Small intestine (tissue), 7 donors: ENCODE data around the gene EPHA4. TPM values are rescaled to one million over a fixed set of nuclear protein-coding genes. Genes with fewer than 3 reads are reported as not detected.

Experiments
- DNase-seq, 2 donors: peaks; one replicate each; pipeline versions ENCODE4 v3.0.0 to v3.0.0-alpha.2; 2013
- FAIRE-seq: peaks from 2 replicates; lab custom pipeline; 2012; peaks lifted over from hg19 to GRCh38; lab: Jason Lieb, UNC
- H3K27ac ChIP-seq, 3 donors: one replicate each; pipeline ENCODE4 v1.5.1; 2013; ENCODE audit warnings: low read length in 2 of 3, mild to moderate bottlenecking in 2 of 3, control low read depth in 1 of 3, inconsistent platforms in 1 of 3, low read depth in 1 of 3, moderate library complexity in 1 of 3
- H3K27me3 ChIP-seq, 3 donors: one replicate each; pipeline ENCODE4 v1.6.1; 2013; ENCODE audit warnings: low read length in 3 of 3, inconsistent platforms in 1 of 3; ENCODE audit not compliant: control insufficient read depth in 3 of 3, insufficient read depth in 3 of 3
- H3K36me3 ChIP-seq, 3 donors: one replicate each; pipeline ENCODE4 v1.6.1; 2013; ENCODE audit warnings: low read length in 3 of 3, inconsistent platforms in 1 of 3, low read depth in 1 of 3, mild to moderate bottlenecking in 1 of 3, moderate library complexity in 1 of 3; ENCODE audit not compliant: control insufficient read depth in 3 of 3, insufficient read depth in 2 of 3
- H3K4me1 ChIP-seq, 3 donors: one replicate each; pipeline ENCODE4 v1.6.1; 2013; ENCODE audit warnings: low read length in 2 of 3, inconsistent platforms in 1 of 3, low read depth in 1 of 3, mild to moderate bottlenecking in 1 of 3, moderate library complexity in 1 of 3; ENCODE audit not compliant: control insufficient read depth in 3 of 3, insufficient read depth in 2 of 3
- H3K4me3 ChIP-seq, 3 donors: one replicate each; pipeline ENCODE4 v1.5.1; 2013; ENCODE audit warnings: low read length in 3 of 3, control low read depth in 1 of 3, inconsistent platforms in 1 of 3, low read depth in 1 of 3, mild to moderate bottlenecking in 1 of 3, moderate library complexity in 1 of 3
- H3K9me3 ChIP-seq, 2 donors: one replicate each; pipeline ENCODE4 v1.6.1; 2013; ENCODE audit warnings: low read depth in 1 of 2, low read length in 1 of 2; ENCODE audit not compliant: control insufficient read depth in 2 of 2, insufficient read depth in 1 of 2
- WGBS, 3 donors: extraction: QIAGEN DNeasy Blood & Tissue Kit; methylation state at CpG; one replicate each; pipeline ENCODE4 v1.1.7; 2013; 5-methylcytosine and 5-hydroxymethylcytosine counted together
- polyA plus RNA-seq, 4 donors: library from polyadenylated mRNA; stranded (reverse) in 3 of 4; unstranded in 1 of 4; fragments of 200-250 nt in 3 of 4; fragments of 120-200 nt in 1 of 4; gene quantifications; one replicate each; pipeline versions ENCODE4 v1.2.1 to v1.2.3, GENCODE V29; 2013
- donor health status: healthy with polysubstance abuse.
- donor health status: control.
- donor health status: control.
- donor health status: Bipolar disorder and iron deficiency.
- donor health status: healthy.

EPHA4 gene
- polyA plus RNA-seq, 4 donors = 2.9 to 3.1 TPM; not detected in 2

- DNase-seq (no peak), FAIRE-seq (no peak)
- H3K36me3 ChIP-seq = no peaks in the 10 kb centered on the region
- no peak overlapping the region for H3K27ac ChIP-seq
- H3K4me1 ChIP-seq = no peaks in the 10 kb centered on the region
- no peak overlapping the region for H3K4me3 ChIP-seq
- 19 to 42% (median 22%) methylated on average over 2 of the region's 2 CpGs for WGBS, 3 donors
- no peaks in the 10 kb centered on the region for H3K9me3 ChIP-seq
- no peaks in the 10 kb centered on the region for H3K27me3 ChIP-seq
Observed at GRCh38 chr2:221503965-221504364, 68.1 kb downstream of the EPHA4 start.

- H3K27me3 ChIP-seq = no peaks in the 10 kb centered on the region
- FAIRE-seq (no peak), DNase-seq (no peak)
- no peaks in the 10 kb centered on the region for H3K4me1 ChIP-seq
- H3K27ac ChIP-seq = no peak overlapping the region
- no peaks in the 10 kb centered on the region for H3K9me3 ChIP-seq
- no peak overlapping the region for H3K4me3 ChIP-seq
- H3K36me3 ChIP-seq = no peaks in the 10 kb centered on the region
- 77 to 78% (median 77%) methylated on average over 8 of the region's 8 CpGs for WGBS, 3 donors
Observed at GRCh38 chr2:221502270-221503010, 69.7 kb downstream of the EPHA4 start.

GRCh38 chr2:221501883-221502269, 70.2 kb downstream of the EPHA4 start:
- DNase-seq (no peak), FAIRE-seq (no peak)
- Histone ChIP-seq H3K4me3 (no peak overlapping the region), H3K27ac (no peak overlapping the region), H3K27me3 (no peaks in the 10 kb centered on the region), H3K9me3 (no peaks in the 10 kb centered on the region), H3K36me3 (no peaks in the 10 kb centered on the region), H3K4me1 (no peaks in the 10 kb centered on the region)
- WGBS, 3 donors = 63 to 76% (median 76%) methylated on average over 4 of the region's 4 CpGs

GRCh38 chr2:221501210-221501882, 70.8 kb downstream of the EPHA4 start:
- H3K4me1 ChIP-seq = no peaks in the 10 kb centered on the region
- H3K27ac ChIP-seq = no peak overlapping the region
- H3K9me3 ChIP-seq = no peaks in the 10 kb centered on the region
- WGBS, 3 donors = 69 to 81% (median 71%) methylated on average over 10 of the region's 10 CpGs
- FAIRE-seq (no peak), DNase-seq (no peak)
- H3K36me3 ChIP-seq = no peaks in the 10 kb centered on the region
- no peak overlapping the region for H3K4me3 ChIP-seq
- no peaks in the 10 kb centered on the region for H3K27me3 ChIP-seq

- Histone ChIP-seq H3K36me3 (no peaks in the 10 kb centered on the region), H3K27me3 (no peaks in the 10 kb centered on the region), H3K4me1 (no peaks in the 10 kb centered on the region), H3K9me3 (no peaks in the 10 kb centered on the region), H3K27ac (no peak overlapping the region), H3K4me3 (no peak overlapping the region)
- 69 to 83% (median 71%) methylated on average over 6 of the region's 6 CpGs for WGBS, 3 donors
- DNase-seq (no peak), FAIRE-seq (no peak)
Observed at GRCh38 chr2:221500501-221501209, 71.4 kb downstream of the EPHA4 start.

- 91 to 98% (median 95%) methylated on average over 4 of the region's 4 CpGs for WGBS, 3 donors
- Histone ChIP-seq H3K27me3 (no peaks in the 10 kb centered on the region), H3K4me3 (no peak overlapping the region), H3K9me3 (no peaks in the 10 kb centered on the region), H3K36me3 (no peaks in the 10 kb centered on the region), H3K27ac (no peak overlapping the region), H3K4me1 (no peaks in the 10 kb centered on the region)
- no peak for FAIRE-seq
- DNase-seq = no peak
Observed at GRCh38 chr2:221495731-221496130, 76.4 kb downstream of the EPHA4 start.

GRCh38 chr2:221494556-221494955, 77.5 kb downstream of the EPHA4 start:
- H3K27me3 ChIP-seq = no peaks in the 10 kb centered on the region
- no peak overlapping the region for H3K4me3 ChIP-seq
- no peaks in the 10 kb centered on the region for H3K36me3 ChIP-seq
- peak in 1 of 2 donors; percentile 9 for DNase-seq
- no peak overlapping the region for H3K27ac ChIP-seq
- FAIRE-seq = no peak
- 61 to 83% (median 81%) methylated on average over 3 of the region's 3 CpGs for WGBS, 3 donors
- H3K9me3 ChIP-seq = no peaks in the 10 kb centered on the region
- peaks cover 0 to 4% (median 0%) of the 10 kb centered on the region in 3 donors for H3K4me1 ChIP-seq

GRCh38 chr2:221493391-221493790, 78.7 kb downstream of the EPHA4 start:
- H3K4me3 ChIP-seq = no peak overlapping the region
- no peaks in the 10 kb centered on the region for H3K36me3 ChIP-seq
- no peaks in the 10 kb centered on the region for H3K9me3 ChIP-seq
- H3K27me3 ChIP-seq = no peaks in the 10 kb centered on the region
- FAIRE-seq (no peak), DNase-seq (no peak)
- H3K27ac ChIP-seq = no peak overlapping the region
- peaks cover 0 to 4% (median 0%) of the 10 kb centered on the region in 3 donors for H3K4me1 ChIP-seq
- 85 to 90% (median 88%) methylated on average over 7 of the region's 7 CpGs for WGBS, 3 donors
